ENCODE measurements around the gene ZNF396. TPM values are rescaled to one million over a fixed set of nuclear protein-coding genes. Genes with fewer than 3 reads are reported as not detected.

The ZNF396 gene
- total RNA-seq, 2 donors from 2014 or later: 0.97 to 1.0 TPM

Other genes starting within 250 kb of the ZNF396 start
- gene ZNF397, start 136.3 kb downstream of the ZNF396 start, total RNA-seq: 10 to 100 TPM; 16.1 to 17.9 TPM
- 10 to 100 TPM; 13.3 to 19.1 TPM for gene ZSCAN30, start 87.1 kb downstream of the ZNF396 start, total RNA-seq
- gene ZNF24, start 32.9 kb downstream of the ZNF396 start, total RNA-seq: 10 to 100 TPM; 43.5 to 51.1 TPM
- gene INO80C, start 120.6 kb upstream of the ZNF396 start, total RNA-seq: 10 to 100 TPM; 22.9 to 23.5 TPM
- gene GALNT1, start 204.4 kb upstream of the ZNF396 start, total RNA-seq: 10 to 100 TPM; 54.1 to 58.5 TPM

Measured in left cardiac atrium (tissue), 2 donors.